A549 (cell line): ENCODE measurements around the gene C12orf75. TPM values are rescaled to one million over a fixed set of nuclear protein-coding genes. Genes with fewer than 3 reads are reported as not detected.

Experiments
- ATAC-seq, 2 experiments: fragments of 200-7000 bp in 1 of 2; fragments of >200 bp in 1 of 2; cut with Nextera tagmentation in 1 of 2; cut with Tn5 transposase in 1 of 2; 3 replicates each; pipeline versions ENCODE4 v1.8.0 to v1.9.1; 2018 to 2020; ENCODE audit warnings: mild to moderate bottlenecking in 1 of 2, moderate library complexity in 1 of 2
- CTCF ChIA-PET: fragments of 300-600 bp; sonication (Branson Sonifier 250); formaldehyde crosslinking; extraction: SDS; loops from one replicate; lab custom pipeline; 2021; ENCODE audit warnings: antibody characterized with exemption, inconsistent platforms; lab: Yijun Ruan, JAX
- POLR2A ChIA-PET: fragments of 350-600 bp; formaldehyde crosslinking; extraction: SDS; loops from one replicate; lab custom pipeline; 2021; ENCODE audit warnings: antibody characterized with exemption, inconsistent platforms; lab: Yijun Ruan, JAX
- DNase-seq, 2 experiments: peaks; one replicate each; pipeline versions ENCODE4 v3.0.0 to v3.0.0-alpha.2; 2011 to 2016; ENCODE audit warnings: low read depth in 1 of 2, low spot score in 1 of 2
- FAIRE-seq: peaks from 2 replicates; lab custom pipeline; 2011; peaks lifted over from hg19 to GRCh38; lab: Jason Lieb, UNC
- H3K27ac ChIP-seq, 2 experiments: fragments of >200 bp; sonication (Bioruptor Twin); formaldehyde crosslinking; 3 replicates each; pipeline ENCODE4 v1.5.1; 2016 to 2017
- H3K4me1 ChIP-seq: fragments of >200 bp; sonication (Bioruptor Twin); formaldehyde crosslinking; 3 replicates; pipeline ENCODE4 v1.6.1; 2016
- H3K4me2 ChIP-seq: fragments of >200 bp; sonication (Bioruptor Twin); formaldehyde crosslinking; 3 replicates; pipeline ENCODE4 v1.6.1; 2016
- H3K4me3 ChIP-seq: fragments of >200 bp; sonication (Bioruptor Twin); formaldehyde crosslinking; 3 replicates; pipeline ENCODE4 v1.5.1; 2016
- H3K9me3 ChIP-seq: fragments of >200 bp; sonication (Bioruptor Twin); formaldehyde crosslinking; 3 replicates; pipeline ENCODE4 v1.6.1; 2016
- CHD2 ChIP-seq: fragments of 150-350 bp; IDR thresholded peaks from 2 replicates; pipeline ENCODE4 v1.6.1; 2014; ENCODE audit warnings: low read length; ENCODE audit not compliant: partially characterized antibody
- CTCF ChIP-seq: fragments of >200 bp; sonication (Bioruptor Twin); formaldehyde crosslinking; IDR thresholded peaks from 3 replicates; pipeline ENCODE4 v1.5.1; 2016
- EHF ChIP-seq: fragments of 250-450 bp; sonication (Bioruptor Pico); IDR thresholded peaks from 2 replicates; pipeline ENCODE4 v1.5.0; 2020; ENCODE audit warnings: mild to moderate bottlenecking
- EHMT2 ChIP-seq: fragments of 200-600 bp; sonication (generic); IDR thresholded peaks from 2 replicates; pipeline ENCODE4 v1.6.1; 2016; ENCODE audit warnings: antibody characterized with exemption, low read depth, mild to moderate bottlenecking, moderate library complexity
- EP300 ChIP-seq, 2 experiments: fragments of >200 bp; sonication (Bioruptor Twin); formaldehyde crosslinking; IDR thresholded peaks; 2 replicates in 1 of 2; 3 replicates in 1 of 2; pipeline ENCODE4 v1.6.1; 2016 to 2017
- ESRRA ChIP-seq: fragments of 150-350 bp; IDR thresholded peaks from 2 replicates; pipeline ENCODE4 v1.6.1; 2014; ENCODE audit warnings: mild to moderate bottlenecking, low read length, borderline replicate concordance
- FOSB ChIP-seq: fragments of 250-450 bp; sonication (Bioruptor Pico); IDR thresholded peaks from 2 replicates; pipeline ENCODE4 v1.5.0; 2020; ENCODE audit warnings: mild to moderate bottlenecking, moderate library complexity
- FOSL2 ChIP-seq, 2 experiments: fragments of 450-650 bp in 1 of 2; fragments of >200 bp in 1 of 2; sonication (Bioruptor Twin) in 1 of 2; formaldehyde crosslinking; IDR thresholded peaks; 2 replicates each; pipeline versions ENCODE4 v1.5.0 to v1.6.1; 2016 to 2020; ENCODE audit warnings: mild to moderate bottlenecking in 1 of 2, moderate library complexity in 1 of 2
- MAFK ChIP-seq: fragments of 450-650 bp; IDR thresholded peaks from 2 replicates; pipeline ENCODE4 v1.6.1; 2014; ENCODE audit not compliant: partially characterized antibody
- RAD21 ChIP-seq, 2 experiments: fragments of >200 bp in 1 of 2; sonication (Bioruptor Twin) in 1 of 2; formaldehyde crosslinking in 1 of 2; IDR thresholded peaks in 1 of 2; conservative IDR thresholded peaks in 1 of 2; 2 replicates in 1 of 2; 3 replicates in 1 of 2; pipeline ENCODE4 v1.6.1; 2012 to 2018; ENCODE audit warnings: inconsistent platforms in 1 of 2
- REST ChIP-seq: fragments of 200-600 bp; sonication (generic); IDR thresholded peaks from 2 replicates; pipeline ENCODE4 v1.6.1; 2016; ENCODE audit warnings: antibody characterized with exemption, mild to moderate bottlenecking, moderate library complexity
- SMC3 ChIP-seq: fragments of >200 bp; sonication (Bioruptor Twin); formaldehyde crosslinking; IDR thresholded peaks from 3 replicates; pipeline ENCODE4 v1.6.1; 2018; ENCODE audit warnings: inconsistent platforms
- TP53 ChIP-seq: fragments of 250-450 bp; sonication (Bioruptor Pico); IDR thresholded peaks from 2 replicates; pipeline ENCODE4 v1.5.0; 2021; ENCODE audit warnings: mild to moderate bottlenecking, moderate library complexity
- USF2 ChIP-seq: fragments of 450-650 bp; IDR thresholded peaks from 2 replicates; pipeline ENCODE4 v1.6.1; 2014; ENCODE audit warnings: antibody characterized with exemption
- whole genome bisulfite sequencing: methylation state at CpG from one replicate; pipeline ENCODE4 v1.1.6; 2017; ENCODE audit errors: missing lambda C conversion rate; 5-methylcytosine and 5-hydroxymethylcytosine counted together
- polyA plus RNA-seq, 4 experiments: library from polyadenylated mRNA; depleted of rRNA in 3 of 4; stranded (reverse); fragments of >200 nt; fragmentation: RNase III in 1 of 4; extraction: RNeasy Plus Mini Kit Qiagen cat#74134 plus additional on column Dnase treatment in 1 of 4; gene quantifications; 2 replicates in 3 of 4; 3 replicates in 1 of 4; pipeline ENCODE4 v1.2.3, GENCODE V29; 2011 to 2017

The C12orf75 gene
- polyA plus RNA-seq, 2 of the 4 experiments (the other 2 are of a cell fraction): 210 to 298 TPM

- 73% methylated on average over 4 of the region's 4 CpGs for WGBS
Observed at GRCh38 chr12:105377077-105377476, 46.6 kb downstream of the C12orf75 start.

GRCh38 chr12:105378911-105379310 is 48.4 kb downstream of the C12orf75 start:
- Histone ChIP-seq H3K4me1 (peaks cover 9% of the 10 kb centered on the region), H3K4me2 (no peak overlapping the region), H3K27ac (no peak overlapping the region), H3K4me3 (no peak overlapping the region), H3K9me3 (no peaks in the 10 kb centered on the region)
- TF ChIP-seq CHD2: no peak
- no peak for TF ChIP-seq FOSL2 (IDR thresholded peaks at IDR 0.05)
- peak; percentile 10; the same call in 1 of the 2 replicates for TF ChIP-seq FOSL2 (CRISPR knock-in tag; IDR thresholded peaks at IDR 0.05)
- 0 out of 3 replicates have a peak, but pooled peaks have one; percentile 21 for TF ChIP-seq SMC3
- TF ChIP-seq CTCF: peak; percentile 30; the same call in 2 of the 3 replicates
- no peak for TF ChIP-seq USF2
- peak; percentile 45 to 65; a peak in 4 of 5 replicates for TF ChIP-seq RAD21 (conservative IDR thresholded peaks at IDR 0.05 in 1 of 2, IDR thresholded peaks at IDR 0.05 in 1 of 2)
- POLR2A ChIA-PET: no interaction called here
- ATAC-seq: peak in 1 of 2 experiments; percentile 42; a peak in 3 of 6 replicates
- DNase-seq: peak in 1 of 2 experiments; percentile 48
- CTCF ChIA-PET: interaction anchor here (0.8 to 2.0 kb wide), 7 partner anchors 9 to 325 kb away, joined by 3 to 7 read pairs (median 3); partner anchors contain the start of gene APPL2
- no peak for FAIRE-seq
- WGBS: 87% methylated on average over 7 of the region's 7 CpGs

More at GRCh38 chr12:105377077-105377476, 46.6 kb downstream of the C12orf75 start:
- ATAC-seq: no peak
- 0 out of 3 replicates have a peak, but pooled peaks cover 5% of the 10 kb centered on the region for H3K4me1 ChIP-seq
- H3K4me3 ChIP-seq: no peak overlapping the region
- no peaks in the 10 kb centered on the region for H3K9me3 ChIP-seq
- DNase-seq: no peak
- CTCF ChIA-PET: interaction anchor here (0.9 to 1.4 kb wide), 3 partner anchors 11 to 759 kb away, joined by 3 read pairs; no protein-coding TSS in a partner anchor
- FAIRE-seq: no peak
- H3K27ac ChIP-seq: no peak overlapping the region
- POLR2A ChIA-PET: interaction anchor here (1.1 kb wide), 1 partner anchor 141 kb away, joined by 3 read pairs; the partner anchor contains the start of gene APPL2
- no peak overlapping the region for H3K4me2 ChIP-seq
- TF ChIP-seq EP300 (IDR thresholded peaks at IDR 0.05) (no peak), MAFK (no peak), TP53 (no peak), EHMT2 (no peak), FOSB (CRISPR knock-in tag) (0 out of 2 replicates have a peak, but pooled peaks have one; percentile 60), EHF (no peak)

- DNase-seq (peak; percentile 72 to 80), ATAC-seq (peak; percentile 46 to 76; a peak in 4 of 6 replicates), FAIRE-seq (peak; percentile 82)
- CTCF ChIA-PET: interaction anchor here (0.6 to 5.4 kb wide), 27 partner anchors 9 to 996 kb away, joined by 3 to 49 read pairs (median 4); partner anchors contain the start of gene APPL2
- H3K4me3 ChIP-seq: peak overlapping the region; percentile 21; the same call in 2 of the 3 replicates
- WGBS: 26% methylated on average over 18 of the region's 18 CpGs
- POLR2A ChIA-PET: interaction anchor here (1.0 kb wide), 3 partner anchors 52 to 275 kb away, joined by 4 to 8 read pairs (median 6); partner anchors contain the start of genes APPL2 and WASHC4
- no peak for TF ChIP-seq FOSL2 (IDR thresholded peaks at IDR 0.05)
- TF ChIP-seq FOSL2 (CRISPR knock-in tag; IDR thresholded peaks at IDR 0.05): 0 out of 2 replicates have a peak, but pooled peaks have one; percentile 19
- TF ChIP-seq CTCF: peak; percentile 95
- peak; percentile 91 for TF ChIP-seq SMC3
- TF ChIP-seq ESRRA: no peak
- TF ChIP-seq RAD21 (conservative IDR thresholded peaks at IDR 0.05 in 1 of 2, IDR thresholded peaks at IDR 0.05 in 1 of 2): peak; percentile 95 to 98
- no peak for TF ChIP-seq REST
- no peak for TF ChIP-seq USF2
- H3K9me3 ChIP-seq: no peaks in the 10 kb centered on the region
- H3K4me2 ChIP-seq: peak overlapping the region; percentile 69
- H3K27ac ChIP-seq: peak overlapping the region; percentile 9 to 75; a peak in 3 of 6 replicates
- peaks cover 5% of the 10 kb centered on the region for H3K4me1 ChIP-seq
Observed at GRCh38 chr12:105382771-105383622, 52.5 kb downstream of the C12orf75 start.
